Stimulated activated CD4-positive, alpha-beta T cell treated with anti-CD3 and anti-CD28 coated beads, Interleukin-12 subunit alpha, Interleukin-12 subunit beta, amount 100 ng/mL, for 48 hours (primary cell): ENCODE data around the gene ABHD16B.
A peak's percentile ranks its signal among the peaks of the same experiment; 100 is the strongest.
"Not testable (repeated sequence)": the region's sequence is repeated elsewhere in the genome, so short reads cannot be mapped to it uniquely, and the experiment has no call there.

Experiments
- DNase-seq, 3 donors: peaks; one replicate each; pipeline ENCODE4 v3.0.0-alpha.2; 2020; ENCODE audit warnings: low read depth in 2 of 3, low spot score in 1 of 3

Gene ABHD16B

GRCh38 chr20:63854766-63855362 lies 6.4 kb upstream of the ABHD16B start:
- DNase-seq: no peak

- DNase-seq: no peak
Measured at GRCh38 chr20:63855363-63856097, 5.8 kb upstream of the ABHD16B start.

GRCh38 chr20:63856098-63856511 lies 5.2 kb upstream of the ABHD16B start:
- DNase-seq: no peak

GRCh38 chr20:63857764-63858392 lies 3.4 kb upstream of the ABHD16B start:
- no peak for DNase-seq

DNA sequence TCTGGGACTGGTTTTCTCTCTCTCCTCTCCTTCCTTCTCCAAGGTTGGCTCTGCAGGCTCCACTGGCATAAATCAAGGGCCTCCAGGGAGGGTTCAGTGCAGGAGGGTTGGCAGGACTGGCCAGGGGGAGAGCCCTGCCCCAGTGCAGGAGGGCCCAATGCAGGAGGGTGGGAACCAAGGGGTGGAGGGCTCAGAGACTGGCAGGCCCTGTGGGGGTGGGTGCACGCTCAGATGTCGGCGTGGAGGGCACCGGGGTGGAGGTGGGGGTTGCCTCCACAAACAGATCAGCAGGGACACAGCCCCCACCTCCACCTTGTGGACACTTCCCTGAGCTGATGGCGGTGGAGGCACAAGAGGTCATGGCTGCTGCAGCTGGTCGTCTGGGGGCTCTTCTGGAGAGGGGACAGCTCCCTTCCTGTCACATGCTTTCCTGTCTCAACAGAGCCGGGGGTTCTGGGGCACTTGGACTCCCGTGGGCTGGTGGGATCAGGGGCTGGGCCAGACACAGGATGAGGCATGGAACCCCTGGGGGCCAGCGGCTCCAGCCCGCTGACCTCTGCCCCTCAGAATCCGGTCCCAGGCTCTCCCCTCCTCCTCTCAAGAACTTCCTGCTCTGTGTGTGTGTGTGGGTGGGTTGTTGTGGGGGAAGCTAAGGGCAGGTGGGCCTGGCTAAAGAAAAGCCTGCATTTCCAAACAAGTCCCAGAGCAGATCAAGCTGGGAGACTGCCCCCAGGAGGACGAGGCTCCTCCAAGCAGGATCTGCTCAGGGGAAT lies 2.7 kb upstream of the ABHD16B start:
- DNase-seq: no peak

DNA sequence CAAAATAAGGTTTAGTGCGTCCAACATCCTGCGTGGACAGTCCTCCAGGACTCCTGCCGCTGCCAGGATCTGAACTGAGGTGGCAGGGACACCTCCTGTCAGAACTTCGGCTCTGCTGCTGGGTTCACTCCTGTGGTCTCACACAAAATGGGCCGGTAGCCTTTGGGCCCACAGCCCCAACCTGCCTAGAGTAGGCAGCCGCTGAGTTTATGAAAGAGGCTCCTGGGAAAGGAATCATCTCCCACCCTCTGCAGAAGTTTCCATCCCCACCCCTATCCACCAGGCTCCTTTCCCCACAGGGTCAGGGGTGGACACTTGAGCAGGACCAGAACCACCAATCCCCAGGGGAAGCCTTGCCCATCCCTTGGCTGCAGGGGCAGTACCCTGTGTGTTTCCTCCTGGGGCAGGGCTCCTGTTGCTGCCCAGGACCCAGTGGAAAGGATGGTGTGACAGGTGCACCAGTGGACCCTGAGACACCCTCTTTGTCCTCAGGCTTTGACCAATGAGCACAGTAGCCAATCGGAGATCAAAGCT lies 2.1 kb upstream of the ABHD16B start:
- no peak for DNase-seq

GRCh38 chr20:63860325-63861051 lies 810 bp upstream of the ABHD16B start:
- no peak for DNase-seq

DNA sequence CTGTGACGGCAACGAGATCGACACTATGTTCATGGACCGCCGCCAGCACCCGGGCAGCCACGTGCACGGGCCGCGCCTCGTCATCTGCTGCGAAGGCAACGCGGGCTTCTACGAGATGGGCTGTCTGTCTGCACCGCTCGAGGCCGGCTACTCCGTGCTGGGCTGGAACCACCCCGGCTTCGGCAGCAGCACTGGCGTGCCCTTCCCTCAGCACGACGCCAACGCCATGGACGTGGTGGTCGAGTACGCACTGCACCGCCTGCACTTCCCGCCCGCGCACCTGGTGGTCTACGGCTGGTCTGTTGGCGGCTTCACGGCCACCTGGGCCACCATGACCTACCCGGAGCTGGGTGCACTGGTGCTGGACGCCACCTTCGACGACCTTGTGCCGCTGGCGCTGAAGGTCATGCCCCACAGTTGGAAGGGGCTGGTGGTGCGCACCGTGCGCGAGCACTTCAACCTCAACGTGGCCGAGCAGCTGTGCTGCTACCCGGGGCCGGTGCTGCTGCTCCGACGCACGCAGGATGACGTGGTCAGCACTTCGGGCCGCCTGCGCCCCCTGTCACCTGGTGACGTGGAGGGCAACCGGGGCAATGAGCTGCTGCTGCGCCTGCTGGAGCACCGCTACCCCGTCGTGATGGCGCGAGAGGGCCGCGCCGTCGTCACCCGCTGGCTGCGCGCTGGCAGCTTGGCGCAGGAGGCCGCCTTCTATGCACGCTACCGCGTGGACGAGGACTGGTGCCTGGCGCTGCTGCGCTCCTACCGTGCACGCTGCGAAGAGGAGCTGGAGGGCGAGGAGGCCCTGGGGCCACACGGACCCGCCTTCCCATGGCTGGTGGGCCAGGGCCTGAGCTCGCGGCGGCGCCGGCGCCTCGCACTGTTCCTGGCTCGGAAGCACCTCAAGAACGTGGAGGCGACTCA lies 943 bp downstream of the ABHD16B start:
- no peak for DNase-seq

GRCh38 chr20:63863021-63863797 lies 1.9 kb downstream of the ABHD16B start:
- no peak for DNase-seq

- DNase-seq: peak; percentile 58 to 72 (median 63)
Measured at GRCh38 chr20:63863798-63864544, 2.7 kb downstream of the ABHD16B start.

DNA sequence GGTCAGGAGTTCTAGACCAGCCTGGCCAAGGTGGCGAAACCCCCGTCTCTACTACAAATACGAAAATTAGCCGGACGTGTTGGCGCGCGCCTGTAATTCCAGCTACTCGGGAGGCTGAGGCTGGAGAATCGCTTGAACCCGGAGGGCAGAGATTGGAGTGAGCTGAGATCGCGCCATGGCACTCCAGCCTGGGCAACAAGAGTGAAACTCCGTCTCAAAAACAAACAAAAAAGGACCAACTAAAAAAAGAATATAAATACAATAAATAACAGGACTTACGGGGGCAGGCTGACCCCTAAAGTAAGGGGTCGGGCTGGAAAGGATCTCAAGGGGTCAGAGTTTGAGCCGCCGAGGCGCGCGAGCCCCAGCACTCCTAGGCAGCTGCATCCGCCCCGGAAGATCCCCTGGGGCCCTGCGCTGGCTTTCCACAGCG lies 3.3 kb downstream of the ABHD16B start:
- DNase-seq: no peak

- peak; percentile 97 to 98 (median 97) for DNase-seq
Measured at GRCh38 chr20:63864978-63865640, 3.8 kb downstream of the ABHD16B start, which contains the start of gene TPD52L2. TSS of gene TPD52L2 (plus strand) at chr20:63865270. CDS start at chr20:63865366, 96 bp downstream.

GRCh38 chr20:63867042-63867441 lies 5.7 kb downstream of the ABHD16B start:
- not testable (repeated sequence) for DNase-seq

DNA sequence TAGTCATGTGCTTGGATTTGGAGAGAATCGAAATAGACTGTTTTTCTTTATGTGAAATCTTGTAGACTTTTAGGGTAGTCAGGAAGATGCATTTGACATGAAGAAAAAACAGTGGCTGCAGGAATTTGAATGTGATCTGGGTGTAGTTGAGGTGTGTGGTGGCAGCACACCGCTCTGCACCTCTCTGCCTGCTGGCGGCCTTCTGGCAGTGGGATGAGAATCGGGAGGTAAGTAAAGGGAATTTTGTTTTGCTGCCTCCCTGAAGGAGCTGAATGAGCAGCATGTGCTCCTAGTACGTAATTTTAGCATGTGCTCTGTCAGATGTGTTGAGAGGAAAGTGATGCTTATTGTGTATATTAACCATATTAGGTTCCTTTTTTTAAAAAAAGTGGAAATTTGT lies 7.0 kb downstream of the ABHD16B start:
- no peak for DNase-seq

DNA sequence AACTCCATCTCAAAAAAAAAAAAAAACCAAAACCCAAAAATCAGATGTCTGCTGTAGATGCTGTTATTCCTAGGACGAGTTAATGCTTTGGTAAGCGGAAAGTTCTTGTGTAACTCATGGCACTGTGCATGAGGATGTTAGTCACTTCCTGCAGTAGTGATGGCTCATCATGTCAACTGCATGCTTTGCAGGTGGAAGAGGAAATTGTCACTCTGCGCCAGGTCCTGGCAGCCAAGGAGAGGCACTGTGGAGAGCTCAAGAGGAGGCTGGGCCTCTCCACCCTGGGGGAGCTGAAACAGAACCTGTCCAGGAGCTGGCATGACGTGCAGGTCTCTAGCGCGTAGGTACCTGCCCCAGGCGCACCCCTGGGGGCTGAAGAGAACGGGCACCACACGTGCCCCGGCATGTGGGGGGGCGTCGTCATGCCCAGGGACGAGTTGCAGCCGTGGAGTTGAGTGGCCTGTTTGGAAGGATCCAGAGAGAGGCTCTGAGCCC lies 12.2 kb downstream of the ABHD16B start:
- DNase-seq: peak in 2 of 3 donors; percentile 23 to 37

GRCh38 chr20:63874241-63874640 lies 12.9 kb downstream of the ABHD16B start:
- DNase-seq: not testable (repeated sequence)

- DNase-seq: no peak
Measured at GRCh38 chr20:63876489-63877036, 15.3 kb downstream of the ABHD16B start.
